Common myeloid progenitor, CD34-positive (primary cell): ENCODE measurements around the gene PYROXD2.
A peak's percentile ranks its signal among the peaks of the same experiment; 100 is the strongest.

Experiments
- CTCF ChIA-PET: fragments of 350-600 bp; sonication (Branson Sonifier 250); formaldehyde crosslinking; loops from one replicate; lab custom pipeline; 2021; ENCODE audit warnings: antibody characterized with exemption; lab: Charles Lee
- POLR2A ChIA-PET: fragments of 350-600 bp; sonication (Branson Sonifier 250); formaldehyde crosslinking; loops from one replicate; lab custom pipeline; 2021; ENCODE audit warnings: antibody characterized with exemption; lab: Charles Lee
- DNase-seq, 3 donors: peaks; one replicate each; pipeline versions ENCODE4 v3.0.0 to v3.0.0-alpha.2; 2013
- H3K27ac ChIP-seq, 2 experiments: 1 replicate in 1 of 2; 2 replicates in 1 of 2; pipeline ENCODE4 v1.7.0; 2013; ENCODE audit warnings: inconsistent platforms in 2 of 2, low read length in 2 of 2, mild to moderate bottlenecking in 2 of 2, low read depth in 1 of 2, moderate library complexity in 1 of 2; ENCODE audit not compliant: severe bottlenecking in 2 of 2, insufficient read depth in 1 of 2, poor library complexity in 1 of 2
- H3K27me3 ChIP-seq, 5 experiments: replicated peaks in 2 of 5; 1 replicate in 3 of 5; 2 replicates in 2 of 5; pipeline versions ENCODE4 v1.6.1 to v1.7.0; 2013; ENCODE audit warnings: low read length in 4 of 5, mild to moderate bottlenecking in 2 of 5, moderate library complexity in 2 of 5, inconsistent platforms in 1 of 5; ENCODE audit not compliant: insufficient read depth in 5 of 5, control insufficient read depth in 4 of 5
- H3K36me3 ChIP-seq, 4 experiments: 1 replicate in 2 of 4; 2 replicates in 2 of 4; pipeline versions ENCODE4 v1.6.1 to v1.7.0; 2013; ENCODE audit warnings: low read length in 3 of 4, control low read depth in 1 of 4, mild to moderate bottlenecking in 1 of 4; ENCODE audit not compliant: control insufficient read depth in 4 of 4, insufficient read depth in 4 of 4
- H3K4me1 ChIP-seq, 4 experiments: 1 replicate in 3 of 4; 2 replicates in 1 of 4; pipeline versions ENCODE4 v1.6.1 to v1.7.1; 2013; ENCODE audit warnings: low read length in 3 of 4, mild to moderate bottlenecking in 3 of 4, control low read depth in 1 of 4, inconsistent platforms in 1 of 4, moderate library complexity in 1 of 4; ENCODE audit not compliant: control insufficient read depth in 4 of 4, insufficient read depth in 4 of 4; ENCODE audit errors: control extremely low read depth in 1 of 4
- H3K4me3 ChIP-seq, 7 experiments: 1 replicate in 4 of 7; 2 replicates in 3 of 7; pipeline versions ENCODE4 v1.5.1 to v1.7.0; 2013; ENCODE audit warnings: mild to moderate bottlenecking in 7 of 7, low read length in 6 of 7, moderate library complexity in 6 of 7, inconsistent platforms in 2 of 7, low read depth in 2 of 7, control low read depth in 1 of 7; ENCODE audit not compliant: insufficient read depth in 4 of 7, control insufficient read depth in 1 of 7; ENCODE audit errors: extremely low read depth in 1 of 7
- H3K9me3 ChIP-seq, 5 experiments: 1 replicate in 4 of 5; 2 replicates in 1 of 5; pipeline versions ENCODE4 v1.6.1 to v1.7.1; 2013; ENCODE audit warnings: low read length in 4 of 5, mild to moderate bottlenecking in 2 of 5, inconsistent platforms in 1 of 5, low read depth in 1 of 5, moderate library complexity in 1 of 5; ENCODE audit not compliant: control insufficient read depth in 4 of 5, insufficient read depth in 2 of 5; ENCODE audit errors: control extremely low read depth in 1 of 5
- WGBS: methylation state at CpG from one replicate; pipeline ENCODE4 v1.1.5; 2013; ENCODE audit not compliant: insufficient coverage; 5-methylcytosine and 5-hydroxymethylcytosine counted together

PYROXD2 gene

DNA sequence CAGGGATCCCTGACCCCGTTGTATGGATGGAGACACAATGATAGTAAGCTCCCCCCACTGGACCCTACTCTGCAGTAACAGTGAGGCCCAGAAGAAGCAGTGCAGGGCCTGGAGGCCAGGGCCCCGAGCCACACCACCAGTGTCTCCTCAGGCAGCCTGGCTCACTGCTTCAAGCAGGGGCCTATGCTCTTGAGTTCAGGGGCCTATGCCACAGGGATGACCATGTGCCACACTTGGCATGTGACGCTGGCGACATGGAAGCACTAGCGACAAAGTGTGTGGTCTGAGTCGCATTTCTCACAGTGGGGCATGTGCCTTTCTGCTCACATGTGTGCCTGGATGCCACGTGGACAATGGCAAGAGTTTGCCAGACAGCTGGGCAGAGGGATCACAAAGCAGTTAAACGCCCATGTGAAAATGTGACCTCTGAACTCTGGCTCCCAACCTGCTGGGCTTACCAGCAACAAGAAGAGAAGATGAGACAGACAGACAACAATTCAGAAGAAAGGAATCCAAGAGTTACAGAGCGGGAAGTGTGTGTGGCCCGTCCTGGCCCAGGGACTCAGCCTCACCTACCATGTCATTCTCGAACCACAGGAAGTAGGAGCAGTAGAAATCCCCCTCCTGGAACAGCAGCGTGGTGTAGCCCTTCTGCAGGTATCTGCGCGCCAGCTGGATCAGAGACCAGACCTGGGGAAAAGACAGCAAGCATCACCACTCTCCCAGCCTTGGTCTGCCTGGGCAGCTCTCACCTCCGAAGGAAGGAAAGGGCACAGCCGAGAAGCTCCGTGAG, 4.7 kb upstream of the PYROXD2 start:
- ChIA-PET CTCF (no interaction called here), POLR2A (no interaction called here)
- Histone ChIP-seq H3K4me3 (no peak overlapping the region), H3K27ac (no peak overlapping the region), H3K9me3 (no peaks in the 10 kb centered on the region), H3K36me3 (peaks cover 10 to 71% (median 47%) of the 10 kb centered on the region in 4 experiments), H3K4me1 (peaks cover 0 to 5% (median 4%) of the 10 kb centered on the region in 4 experiments), H3K27me3 (no peaks in the 10 kb centered on the region)
- 98% methylated on average over 16 of the region's 17 CpGs for WGBS
- DNase-seq: no peak

DNA sequence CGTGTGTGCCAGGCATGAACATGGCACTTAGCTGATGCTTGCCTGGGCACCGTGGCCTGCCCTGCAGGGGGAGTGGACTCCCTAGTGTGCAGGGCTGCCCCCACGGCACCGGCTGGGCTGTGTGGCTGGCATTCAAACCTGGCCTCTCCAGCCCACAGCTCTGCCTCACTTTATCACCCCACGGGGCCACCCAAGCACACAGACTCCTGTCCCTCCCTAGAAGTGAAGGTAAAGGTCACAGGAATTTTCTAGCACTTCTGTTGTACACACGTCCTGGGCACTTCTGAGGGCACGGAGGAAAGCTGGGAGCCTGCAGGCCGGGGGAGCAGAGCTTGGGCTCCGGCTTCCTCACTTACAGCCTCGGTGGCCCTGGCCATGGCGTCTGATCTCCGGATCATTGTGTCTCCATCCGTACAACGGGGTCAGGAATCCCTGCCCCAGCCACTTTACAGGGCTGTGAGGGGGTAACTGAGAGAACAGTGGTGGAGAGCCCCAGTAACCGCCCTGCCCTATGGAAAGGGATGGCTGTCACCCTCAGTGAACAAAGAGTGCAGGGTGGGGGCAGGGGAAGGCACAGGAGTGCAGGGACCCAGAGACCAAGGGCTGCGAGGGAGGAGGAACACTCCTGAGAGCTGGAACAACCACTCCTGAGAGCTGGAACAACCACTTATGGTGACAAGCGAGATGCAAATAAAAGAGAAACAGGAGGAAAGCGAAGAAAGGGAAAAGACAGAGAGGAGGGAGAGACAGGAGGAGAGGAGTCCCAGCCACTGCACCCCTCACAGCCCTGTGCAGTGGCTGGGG, 3.9 kb upstream of the PYROXD2 start:
- peaks cover 0 to 12% (median 11%) of the 10 kb centered on the region in 4 experiments for H3K4me1 ChIP-seq
- H3K9me3 ChIP-seq: no peaks in the 10 kb centered on the region
- peaks cover 10 to 63% (median 43%) of the 10 kb centered on the region in 4 experiments for H3K36me3 ChIP-seq
- ChIA-PET CTCF (no interaction called here), POLR2A (no interaction called here)
- H3K27ac ChIP-seq: no peak overlapping the region
- no peaks in the 10 kb centered on the region for H3K27me3 ChIP-seq
- WGBS: 95% methylated on average over 15 of the region's 18 CpGs
- DNase-seq: no peak
- H3K4me3 ChIP-seq: no peak overlapping the region

DNA sequence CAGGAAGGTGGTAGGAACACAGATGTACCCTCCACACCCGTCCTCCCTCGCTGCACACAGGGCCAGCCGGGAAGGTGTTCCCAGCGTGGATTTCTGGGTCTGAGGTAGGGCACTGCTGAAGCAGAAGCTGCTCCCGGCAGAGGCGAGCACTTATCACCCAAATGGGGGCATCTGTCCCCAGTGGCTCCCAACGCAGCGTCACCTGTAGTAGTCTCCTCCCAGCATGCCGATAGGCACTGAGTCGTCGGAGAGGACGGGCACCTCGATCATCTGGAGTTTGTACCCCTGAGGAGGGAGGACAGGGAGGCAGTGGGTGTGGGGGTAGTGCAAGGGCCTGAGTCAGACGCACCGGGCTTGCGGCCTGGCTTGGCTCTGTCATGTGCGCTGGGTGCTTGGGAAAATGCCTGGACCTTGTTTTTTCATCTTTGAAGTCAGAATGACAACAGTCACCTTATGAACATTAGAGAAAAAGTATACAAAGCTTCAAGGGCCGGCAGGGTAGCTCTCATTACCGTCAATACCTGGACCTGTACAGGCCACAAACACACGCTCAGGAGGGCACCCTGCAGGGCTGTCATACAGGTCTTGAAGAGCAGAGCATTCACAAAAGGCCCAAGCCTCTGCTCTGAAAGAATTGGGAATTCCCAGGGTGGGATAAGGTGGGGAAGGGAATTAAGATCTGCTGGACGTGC, 3.1 kb upstream of the PYROXD2 start:
- CTCF ChIA-PET: no interaction called here
- no peak for DNase-seq

DNA sequence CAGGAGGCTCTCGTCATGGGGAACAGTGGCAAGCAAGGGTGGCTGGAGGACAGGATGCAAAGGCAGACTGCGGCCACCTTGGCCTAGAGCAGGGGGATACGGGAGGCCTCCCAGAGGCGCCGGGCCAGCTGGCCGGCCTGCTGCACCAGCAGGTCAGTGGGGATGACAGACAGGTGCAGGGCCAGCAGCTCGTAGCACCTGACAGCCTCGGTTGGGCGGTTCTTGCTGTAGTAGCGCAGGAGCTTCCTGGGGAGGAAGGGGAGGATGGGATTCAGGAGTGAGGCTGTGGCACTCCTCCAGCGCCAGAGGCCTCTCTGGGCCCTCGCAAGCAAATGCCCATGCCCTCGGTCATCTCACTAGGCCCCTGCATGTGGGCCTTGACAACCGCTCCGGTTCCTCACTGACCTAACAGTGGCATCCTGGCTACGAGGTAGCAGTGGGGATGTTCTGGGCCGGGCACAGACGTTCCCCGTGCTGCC, 2.5 kb upstream of the PYROXD2 start:
- CTCF ChIA-PET: no interaction called here
- H3K36me3 ChIP-seq: peaks cover 10 to 52% (median 35%) of the 10 kb centered on the region in 4 experiments

More for the DNA sequence above, 3.1 kb upstream of the PYROXD2 start:
- Histone ChIP-seq H3K27me3 (no peaks in the 10 kb centered on the region), H3K4me3 (no peak overlapping the region), H3K27ac (no peak overlapping the region), H3K9me3 (no peaks in the 10 kb centered on the region), H3K36me3 (peaks cover 10 to 58% (median 40%) of the 10 kb centered on the region in 4 experiments), H3K4me1 (peaks cover 0 to 12% (median 11%) of the 10 kb centered on the region in 4 experiments)
- POLR2A ChIA-PET: no interaction called here
- WGBS: 98% methylated on average over 20 of the region's 21 CpGs

DNA sequence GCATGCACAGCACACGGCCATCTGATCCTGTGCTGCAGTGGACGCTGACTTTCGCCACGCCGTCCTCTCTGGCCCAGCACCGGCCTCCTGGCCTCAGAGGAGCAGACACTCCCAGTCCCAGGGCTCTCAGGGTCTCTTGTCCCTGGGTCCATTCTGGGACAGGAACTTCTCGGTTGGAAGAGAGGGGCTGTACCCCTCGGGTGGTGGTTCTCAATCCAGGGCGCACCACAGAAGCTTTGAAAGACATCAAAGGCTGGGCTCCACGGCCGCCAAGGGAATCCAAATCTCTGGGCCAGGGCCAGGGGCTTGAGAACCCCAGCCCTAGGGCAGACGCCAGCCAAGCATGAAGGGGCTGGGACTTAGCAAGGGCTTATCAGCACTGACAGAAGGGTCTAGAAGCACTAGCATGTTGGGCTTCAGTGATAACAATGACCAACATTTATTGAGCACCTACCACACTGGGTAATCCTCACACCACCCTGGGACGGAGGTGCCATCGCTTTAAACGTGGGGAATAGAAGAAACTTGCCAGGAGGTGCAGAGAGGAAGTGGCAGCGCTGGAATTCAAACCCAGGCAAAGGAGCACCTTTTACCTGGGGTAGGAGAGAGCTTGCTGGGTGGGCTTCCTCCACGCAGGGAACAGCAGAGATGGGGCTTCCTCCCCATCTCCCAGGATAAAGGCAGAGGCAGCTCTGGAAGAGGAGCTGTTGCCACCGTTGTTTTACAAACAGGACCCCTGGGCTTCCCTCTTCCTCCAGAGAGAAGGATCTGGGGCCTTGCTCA, 1.8 kb upstream of the PYROXD2 start:
- H3K27me3 ChIP-seq: no peaks in the 10 kb centered on the region
- peaks cover 0 to 12% (median 11%) of the 10 kb centered on the region in 4 experiments for H3K4me1 ChIP-seq
- WGBS: 96% methylated on average over 14 of the region's 18 CpGs
- peaks cover 10 to 48% (median 34%) of the 10 kb centered on the region in 4 experiments for H3K36me3 ChIP-seq
- POLR2A ChIA-PET: no interaction called here
- H3K9me3 ChIP-seq: no peaks in the 10 kb centered on the region
- no peak overlapping the region for H3K4me3 ChIP-seq
- CTCF ChIA-PET: interaction anchor here (2.7 kb wide), 1 partner anchor 9 kb away, joined by 9 read pairs; no protein-coding TSS in a partner anchor
- H3K27ac ChIP-seq: no peak overlapping the region
- DNase-seq: peak in 2 of 3 donors; percentile 2 to 12

More for the DNA sequence above, 2.5 kb upstream of the PYROXD2 start:
- H3K27ac ChIP-seq: no peak overlapping the region
- H3K4me1 ChIP-seq: peaks cover 0 to 12% (median 11%) of the 10 kb centered on the region in 4 experiments
- H3K4me3 ChIP-seq: no peak overlapping the region
- WGBS: 98% methylated on average over 17 of the region's 19 CpGs
- POLR2A ChIA-PET: no interaction called here
- H3K27me3 ChIP-seq: no peaks in the 10 kb centered on the region
- no peak for DNase-seq
- no peaks in the 10 kb centered on the region for H3K9me3 ChIP-seq

DNA sequence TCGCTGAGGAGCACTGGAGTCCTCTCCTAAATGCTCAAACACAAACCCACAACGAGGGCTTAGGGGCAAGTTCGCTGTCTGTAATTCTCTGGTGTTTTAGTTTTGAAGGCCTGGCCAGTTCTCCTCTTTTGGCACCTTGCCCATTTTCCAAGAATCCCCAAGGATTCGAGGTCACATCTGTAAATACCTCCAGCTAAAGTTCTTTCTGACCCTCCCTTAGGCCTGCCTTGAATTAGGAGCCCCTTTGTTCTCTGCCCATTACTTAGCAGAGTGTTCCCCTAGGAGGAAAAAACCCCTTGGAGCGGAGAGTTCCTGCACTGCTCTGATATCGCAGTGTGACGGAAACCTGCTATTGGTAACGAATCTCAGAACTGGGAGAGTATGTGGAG, 743 bp upstream of the PYROXD2 start:
- WGBS: 85% methylated on average over 4 of the region's 8 CpGs
- Histone ChIP-seq H3K36me3 (peaks cover 10 to 42% (median 30%) of the 10 kb centered on the region in 4 experiments), H3K27ac (no peak overlapping the region), H3K4me3 (no peak overlapping the region), H3K27me3 (no peaks in the 10 kb centered on the region), H3K4me1 (peaks cover 0 to 12% (median 11%) of the 10 kb centered on the region in 4 experiments), H3K9me3 (no peaks in the 10 kb centered on the region)
- CTCF ChIA-PET: interaction anchor here (0.6 to 2.7 kb wide), 2 partner anchors 10 to 84 kb away, joined by 3 to 9 read pairs; no protein-coding TSS in a partner anchor
- POLR2A ChIA-PET: no interaction called here
- DNase-seq: no peak
